Hepatocyte (in vitro differentiated cells): Measurements from ENCODE around the gene AICDA.

Source experiments
- CTCF ChIP-seq: fragments of 200-600 bp; sonication (generic); IDR thresholded peaks from 2 replicates; pipeline ENCODE4 v1.5.1; 2016; ENCODE audit warnings: antibody characterized with exemption, mild to moderate bottlenecking; ENCODE audit not compliant: poor library complexity
- EZH2 ChIP-seq: fragments of 200-600 bp; sonication (generic); IDR thresholded peaks from 2 replicates; pipeline ENCODE4 v1.6.1; 2016; ENCODE audit warnings: antibody characterized with exemption, mild to moderate bottlenecking, borderline replicate concordance

- TF ChIP-seq CTCF (no peak), EZH2 (no peak)
Measured at GRCh38 chr12:8596561-8596960, 16.1 kb downstream of the AICDA start.
